GM18867 (cell line): ENCODE results near the gene ODC1.

Source experiments
- ATAC-seq: cut with Tn5 transposase; IDR thresholded peaks from one replicate; pipeline ENCODE4 v1.9.1; 2021; ENCODE audit warnings: mild to moderate bottlenecking, moderate library complexity; ENCODE audit not compliant: unreplicated experiment

The ODC1 gene

DNA sequence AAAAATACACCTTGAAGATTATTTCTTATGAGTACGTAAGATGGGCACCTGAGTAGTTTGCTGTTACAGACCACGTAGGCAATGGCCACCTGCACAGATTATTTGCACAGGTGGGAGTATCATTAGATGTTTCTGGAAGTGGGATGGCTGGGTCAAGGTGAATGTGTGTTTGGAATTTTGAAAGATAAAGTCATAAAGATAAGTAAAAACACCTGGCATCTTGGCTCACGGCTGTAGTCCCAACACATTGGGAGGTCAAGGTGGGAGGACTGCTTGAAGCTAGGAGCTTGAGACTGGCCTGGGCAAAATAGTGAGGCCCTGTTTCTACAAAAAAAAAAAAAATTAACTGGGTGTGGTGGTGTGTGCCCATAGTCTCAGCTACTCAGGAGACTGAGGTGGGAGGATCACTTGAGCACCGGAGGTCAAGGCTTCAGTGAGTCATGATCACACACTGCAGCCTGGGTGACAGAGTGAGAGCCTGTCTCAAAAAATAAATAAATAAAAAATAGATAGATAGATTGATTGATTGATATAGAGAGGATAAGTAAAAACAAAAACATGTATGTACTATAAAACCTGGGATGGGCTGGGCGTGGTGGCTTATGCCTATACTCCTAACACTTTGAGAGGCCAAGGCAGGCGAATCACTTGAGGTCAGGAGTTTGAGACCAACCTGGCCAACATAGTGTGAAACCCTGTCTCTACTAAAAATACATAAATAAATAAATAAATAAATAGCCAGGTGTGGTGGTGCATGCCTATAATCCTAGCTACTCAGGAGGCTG, 30.4 kb downstream of the ODC1 start:
- no peak for ATAC-seq

DNA sequence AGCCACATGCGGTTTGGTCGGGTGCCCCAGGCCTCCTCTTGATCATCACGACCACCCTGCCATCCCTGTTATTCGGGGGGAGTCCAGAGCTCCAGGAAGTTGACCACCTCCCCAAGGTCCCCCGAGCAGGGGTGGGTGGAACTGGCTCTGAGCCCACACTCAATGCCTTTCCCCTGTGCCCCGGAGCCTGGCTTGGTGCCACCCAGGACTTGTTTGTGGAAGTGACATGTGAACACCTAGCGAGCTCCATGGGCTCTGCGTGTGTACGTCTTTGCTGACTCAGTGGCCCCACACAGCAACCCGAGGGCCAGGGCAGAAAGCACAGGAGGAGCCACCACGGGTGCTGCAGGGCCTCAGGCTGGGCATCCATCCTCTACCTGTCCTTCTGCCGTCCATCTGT, 32.5 kb downstream of the ODC1 start:
- no peak for ATAC-seq

DNA sequence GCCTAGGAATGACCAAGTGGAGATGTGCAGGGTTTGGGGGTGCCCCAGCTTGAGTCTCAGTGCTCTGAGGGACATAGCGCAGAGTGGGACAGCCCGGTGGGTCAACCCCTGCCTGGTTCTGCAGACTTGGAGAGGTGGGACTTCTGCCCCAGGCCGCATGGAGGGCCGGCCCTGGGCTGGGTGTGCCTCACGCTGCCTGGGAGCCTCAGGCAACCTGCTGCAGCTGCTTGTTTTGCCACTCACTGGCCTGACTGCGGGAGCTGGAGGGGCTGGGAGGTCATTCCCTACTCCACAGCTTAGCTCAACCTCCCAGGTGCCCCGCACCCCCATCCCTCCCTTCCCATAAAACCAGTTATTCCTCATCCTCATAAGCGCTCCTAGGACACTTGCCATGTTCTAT, 33.1 kb downstream of the ODC1 start:
- ATAC-seq: no peak

DNA sequence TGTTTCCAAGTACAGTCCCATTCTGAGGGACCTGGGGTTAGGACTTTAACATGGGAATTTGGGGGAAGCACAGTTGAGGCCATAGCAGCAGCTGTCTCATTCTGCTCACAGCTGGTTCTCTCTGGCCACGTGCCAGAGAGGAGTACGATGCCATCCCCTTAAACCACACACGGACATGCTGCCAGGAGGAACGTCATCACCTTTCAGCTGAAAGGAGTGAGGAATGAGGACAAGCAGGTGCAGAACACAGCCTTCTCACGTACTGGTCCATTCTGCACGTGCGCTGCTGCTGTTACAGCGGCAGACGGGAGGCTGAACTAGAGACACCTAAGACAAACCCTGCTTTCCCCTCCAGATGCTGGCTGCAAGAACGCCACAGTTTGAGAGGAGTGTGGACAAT, 33.5 kb downstream of the ODC1 start:
- no peak for ATAC-seq

DNA sequence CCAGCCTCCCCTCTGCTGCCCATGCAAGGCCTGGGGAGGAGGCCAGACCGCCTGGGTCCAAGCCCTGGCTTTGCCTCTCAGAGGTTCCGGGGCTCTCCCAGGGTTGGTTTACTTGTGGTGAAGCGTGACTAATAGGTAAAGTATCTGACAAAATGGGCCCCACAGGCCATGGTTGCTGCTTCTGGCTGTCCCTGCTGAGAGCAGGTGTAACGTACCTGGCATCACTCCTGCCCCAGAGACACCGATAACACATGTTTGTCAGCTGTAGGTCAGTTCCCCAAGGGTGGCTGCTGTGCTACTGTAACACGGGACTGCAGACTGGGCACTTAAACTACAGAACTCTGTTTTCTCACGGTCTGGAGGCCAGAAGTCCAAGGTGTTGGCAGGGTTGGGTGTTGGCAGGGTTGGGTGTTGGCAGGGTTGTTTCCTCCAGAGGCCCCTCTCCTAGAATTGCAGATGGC, 34.1 kb downstream of the ODC1 start:
- no peak for ATAC-seq

DNA sequence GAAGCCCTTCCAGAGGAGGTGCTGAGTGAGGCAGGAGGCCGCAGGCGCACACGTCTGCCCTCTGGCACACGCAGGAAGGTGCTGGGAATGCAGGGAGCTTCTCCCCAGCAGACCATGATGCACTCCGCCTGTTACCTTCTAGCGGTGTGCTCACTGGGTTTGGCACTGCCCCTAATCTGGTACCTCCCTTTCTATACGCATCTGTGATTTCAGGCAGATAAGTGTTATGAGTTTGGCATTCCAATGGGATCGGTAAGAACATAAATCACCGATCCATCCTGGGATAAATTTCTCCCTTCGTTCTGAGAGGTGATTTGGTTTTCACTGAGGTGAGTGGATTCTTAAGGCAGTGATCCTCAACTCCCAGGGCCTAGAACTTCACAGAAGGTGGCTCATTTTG, 34.6 kb downstream of the ODC1 start:
- no peak for ATAC-seq

DNA sequence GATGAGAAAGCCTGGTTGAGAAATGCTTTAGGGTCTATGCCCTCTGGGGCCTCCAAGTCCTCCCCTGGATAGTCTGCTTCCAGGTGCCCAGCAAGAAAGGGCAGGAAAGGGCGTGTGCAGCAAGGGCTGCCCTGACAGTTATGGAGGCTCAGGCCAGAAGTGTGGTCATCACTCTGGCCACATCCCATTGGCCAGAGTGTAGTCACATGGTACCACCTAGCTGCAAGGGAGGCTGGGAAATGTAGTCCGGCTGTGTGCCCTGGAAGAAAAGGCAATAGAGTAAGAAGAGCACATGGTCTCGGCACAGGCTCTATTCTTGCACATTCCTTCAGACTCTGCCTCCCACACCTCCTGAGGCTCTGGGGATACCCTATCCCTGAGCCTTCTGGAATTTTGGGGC, 35.7 kb downstream of the ODC1 start:
- ATAC-seq: peak; percentile 37

DNA sequence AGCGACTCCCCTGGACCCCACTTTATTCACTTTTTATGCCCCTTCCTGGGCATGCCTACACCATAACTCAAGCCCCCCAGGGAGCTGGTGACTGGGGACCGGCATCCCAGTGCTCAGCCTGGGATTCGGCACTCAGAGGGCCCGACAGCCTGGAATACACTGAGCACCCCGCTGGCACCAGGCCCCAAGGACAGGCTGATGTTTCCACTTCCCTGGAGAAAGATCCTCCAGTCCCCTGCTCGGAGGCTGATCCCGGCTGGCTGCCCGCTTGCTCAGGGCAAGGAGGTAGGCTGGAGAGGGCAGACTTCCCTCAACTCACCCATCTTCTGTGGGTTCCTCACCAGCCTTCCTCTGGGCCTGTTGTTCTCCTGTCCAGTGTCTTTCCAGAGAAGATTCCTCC, 36.6 kb downstream of the ODC1 start:
- no peak for ATAC-seq

DNA sequence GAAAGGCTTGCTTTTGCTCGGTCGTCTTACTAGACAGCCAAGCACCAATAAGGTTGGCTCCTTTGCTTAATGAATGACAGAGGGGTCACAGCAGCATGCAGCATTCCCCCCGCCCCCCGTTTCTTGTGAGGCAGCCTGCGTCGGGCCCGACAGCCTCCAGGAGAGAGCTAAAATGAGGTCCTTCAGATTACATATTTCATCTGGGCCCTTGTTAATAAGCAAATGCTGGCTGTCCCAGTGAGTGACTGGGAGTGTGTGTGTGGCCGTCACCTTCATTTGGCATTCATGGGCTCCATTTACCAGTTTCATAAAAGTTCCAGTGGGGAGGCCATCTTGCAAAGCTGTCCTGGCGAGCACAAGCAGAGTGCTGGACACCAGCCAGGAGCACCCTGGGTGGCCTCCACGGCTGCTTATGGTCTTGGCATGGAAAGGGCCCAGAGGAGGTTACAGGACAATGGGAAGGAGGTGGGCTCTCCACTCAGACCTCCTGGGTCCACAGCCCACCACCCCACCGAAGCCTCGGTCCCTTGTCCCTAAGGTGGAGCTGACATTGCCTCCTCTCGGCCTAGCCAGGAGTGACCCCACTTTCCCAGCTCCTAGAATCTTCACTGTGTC, 37.2 kb downstream of the ODC1 start:
- no peak for ATAC-seq

DNA sequence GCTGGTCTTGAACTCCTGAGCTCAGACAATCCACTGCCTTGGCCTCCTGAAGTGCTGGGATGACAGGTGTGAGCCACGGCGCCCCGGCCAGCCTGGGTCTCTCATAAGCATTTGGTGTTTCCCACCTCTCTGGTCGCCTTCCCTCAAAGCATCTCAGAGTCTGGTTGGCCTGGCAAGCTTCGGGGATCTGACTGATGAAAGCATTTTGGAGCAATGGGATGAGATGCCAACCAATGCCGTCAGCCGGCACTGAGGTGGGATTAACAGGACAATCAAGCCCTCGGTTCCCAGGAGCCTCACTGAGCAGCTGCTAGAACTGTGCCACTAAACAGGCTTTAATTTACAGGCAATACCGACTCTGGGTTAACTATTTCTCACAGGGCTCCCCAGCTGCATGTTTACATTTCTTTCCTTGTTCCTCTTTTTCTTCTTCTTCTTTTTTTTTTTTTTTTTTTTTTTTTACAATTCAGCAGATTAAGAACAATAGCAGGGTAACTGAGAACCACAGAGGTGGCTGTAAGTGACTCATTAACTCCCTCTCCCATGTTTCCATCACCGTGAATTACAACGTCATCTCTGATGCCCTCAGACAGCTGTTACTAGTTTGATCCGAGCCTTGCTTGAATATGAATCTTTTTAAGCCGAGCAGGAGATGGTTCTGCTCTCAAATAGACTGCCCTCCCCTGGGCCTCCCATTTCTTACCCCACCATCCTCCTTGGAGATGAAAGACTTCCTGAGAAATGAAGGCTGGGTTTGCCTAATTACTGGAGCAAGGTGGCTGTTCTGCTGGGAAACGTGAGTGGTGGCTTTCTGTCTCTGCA, 37.9 kb downstream of the ODC1 start:
- ATAC-seq: peak; percentile 60

DNA sequence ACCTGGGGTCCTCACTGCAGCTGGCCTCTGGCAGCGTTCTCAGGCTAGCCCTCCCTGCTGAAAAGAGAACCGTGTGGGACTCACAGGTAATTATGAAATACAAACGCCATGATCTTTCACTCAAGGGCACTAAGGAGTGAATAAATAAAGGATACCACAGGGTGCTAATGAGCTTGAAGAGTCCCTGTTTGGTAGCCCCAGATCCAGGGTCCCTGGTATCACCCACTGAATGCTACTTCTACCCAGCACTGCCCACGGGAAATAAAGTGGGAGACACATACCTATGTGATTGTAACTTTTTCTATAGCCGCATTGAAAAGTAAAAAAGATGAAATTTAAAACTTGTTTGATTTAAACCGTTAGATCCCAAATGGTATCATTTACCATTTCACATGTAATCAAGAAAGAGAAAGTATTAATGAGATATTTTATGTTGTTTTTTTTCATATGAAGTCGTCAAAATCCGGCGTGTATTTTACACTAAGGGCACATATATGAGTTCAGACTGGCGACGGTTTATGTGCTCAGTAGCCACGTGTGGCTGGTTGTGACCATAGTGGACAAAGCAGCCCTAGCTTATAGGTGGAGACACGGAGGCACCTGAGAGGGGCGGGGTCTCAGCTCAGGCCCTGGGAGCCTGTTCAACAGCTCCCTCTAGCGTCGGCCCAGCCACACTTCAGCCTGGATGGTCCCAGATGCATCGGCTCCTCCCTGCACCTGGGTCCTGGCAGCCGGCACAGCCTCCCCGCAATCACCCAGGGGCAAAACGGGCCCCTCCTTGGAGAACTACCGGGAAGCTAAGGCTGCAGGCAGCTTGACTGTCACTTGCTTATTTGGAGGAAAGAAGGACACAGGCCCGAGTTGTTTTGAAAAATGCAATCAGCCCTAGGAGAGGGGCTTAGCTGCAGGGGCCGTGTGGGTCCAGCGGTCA, 39.2 kb downstream of the ODC1 start:
- ATAC-seq: peak; percentile 58

DNA sequence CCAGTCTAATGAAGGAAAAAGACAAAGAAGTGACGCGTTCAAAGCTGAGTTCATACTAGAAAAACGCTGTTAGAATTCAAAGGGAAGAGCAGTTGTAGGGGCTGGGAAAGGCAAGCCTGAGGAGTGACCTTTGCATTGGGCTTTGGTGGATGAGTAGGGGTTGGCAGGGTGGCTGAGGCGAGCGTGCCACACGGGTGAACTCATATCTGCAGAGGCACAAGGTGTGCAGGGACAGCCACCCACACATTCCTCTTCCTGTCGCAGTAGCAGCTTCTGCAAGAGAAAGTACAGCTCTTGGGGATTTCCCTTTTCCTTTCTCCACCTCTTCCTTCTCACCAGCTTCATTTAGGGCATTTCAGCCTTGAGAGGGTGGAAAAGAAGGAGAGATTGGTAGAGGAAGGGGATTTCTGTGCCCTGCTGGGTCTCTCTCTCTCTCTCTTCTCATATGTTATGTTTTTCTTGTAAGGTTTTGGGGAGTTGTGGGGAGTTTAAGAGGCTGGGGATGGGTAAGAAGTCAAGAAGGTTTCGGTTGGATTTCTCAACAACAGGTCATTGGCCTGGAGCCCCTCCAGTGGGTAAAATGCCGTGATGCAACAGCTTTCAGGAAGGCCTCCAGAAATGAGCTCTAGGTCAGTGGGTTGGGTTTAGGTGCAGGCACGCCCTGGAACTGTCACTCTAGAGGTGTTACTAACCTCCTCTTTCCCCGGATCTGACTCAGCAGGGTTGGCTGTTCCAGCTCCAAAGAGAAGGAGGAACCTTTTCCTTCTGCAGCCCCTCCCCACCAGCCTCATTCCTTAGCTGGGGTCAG, 40.1 kb downstream of the ODC1 start:
- peak; percentile 42 for ATAC-seq

DNA sequence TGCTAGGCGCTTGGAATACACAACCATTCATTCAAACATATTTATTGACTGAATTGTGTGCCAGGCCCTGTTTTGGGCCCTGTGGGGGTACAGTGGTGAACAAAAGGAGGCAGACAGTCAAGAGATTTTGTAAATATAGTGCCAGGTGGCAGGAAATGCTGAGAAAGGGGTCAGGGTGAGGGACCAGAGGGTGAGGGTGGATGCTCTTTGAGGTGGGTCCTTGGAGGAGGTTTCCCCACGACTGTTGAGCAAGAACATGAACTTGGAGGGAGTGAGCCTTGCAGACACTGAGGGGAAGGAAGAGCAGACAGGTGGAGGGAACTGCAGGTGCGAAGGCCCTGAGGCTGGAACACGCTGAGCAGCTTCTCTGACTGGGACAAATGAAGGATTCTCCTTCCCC, 40.7 kb downstream of the ODC1 start:
- ATAC-seq: no peak

DNA sequence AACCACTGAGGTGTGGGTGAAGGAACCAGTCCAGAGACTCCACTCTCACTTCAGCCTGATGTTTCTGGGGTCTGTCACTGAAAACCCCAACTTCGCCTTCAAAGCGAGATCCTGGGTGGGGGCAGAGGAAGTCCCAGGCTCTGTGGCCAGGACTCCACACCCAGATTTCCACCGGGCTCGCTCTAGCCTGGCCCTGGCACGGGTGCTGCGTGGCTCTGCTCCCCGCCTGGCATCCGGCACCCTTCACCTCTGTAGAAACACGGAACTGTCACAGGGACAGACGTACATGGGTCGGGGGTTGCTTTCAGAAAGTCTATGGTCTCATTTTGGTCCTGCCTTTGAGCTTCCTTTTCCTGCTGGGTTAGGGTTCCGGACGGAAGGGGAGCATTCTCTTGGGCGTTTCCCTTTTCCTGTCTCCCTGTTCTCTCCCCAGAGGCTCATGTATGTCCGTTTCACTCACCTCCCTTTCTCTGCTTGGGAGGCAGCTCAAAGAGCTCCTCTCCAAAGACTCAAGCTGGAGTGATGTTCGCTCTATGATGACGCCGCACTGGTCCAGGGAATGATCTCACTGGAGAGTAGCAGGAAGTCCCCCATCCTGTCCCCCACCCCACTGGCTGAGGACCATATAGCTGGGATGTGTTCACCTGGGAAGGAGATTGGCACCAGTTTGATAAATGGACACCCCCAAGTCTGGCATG, 41.5 kb downstream of the ODC1 start:
- no peak for ATAC-seq

DNA sequence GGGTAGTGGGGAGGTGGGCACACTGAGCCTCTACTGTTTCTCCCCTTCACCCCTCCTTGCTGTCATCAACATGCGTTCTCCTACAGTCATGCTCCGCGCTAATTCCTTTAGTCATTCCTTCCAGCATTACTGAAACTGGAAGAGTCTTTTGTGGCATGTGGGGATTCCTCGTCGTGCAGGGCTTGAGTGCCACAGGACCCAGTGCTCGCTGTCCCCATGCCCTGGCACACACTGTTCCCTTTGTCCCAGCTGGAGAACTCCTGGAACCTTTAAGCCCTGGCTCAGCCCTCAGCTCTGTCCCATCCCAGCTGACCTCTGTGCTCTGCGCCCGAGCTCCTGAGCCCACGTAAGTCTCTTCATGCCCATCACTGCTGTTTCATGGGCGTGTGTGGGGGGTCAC, 42.1 kb downstream of the ODC1 start:
- no peak for ATAC-seq

DNA sequence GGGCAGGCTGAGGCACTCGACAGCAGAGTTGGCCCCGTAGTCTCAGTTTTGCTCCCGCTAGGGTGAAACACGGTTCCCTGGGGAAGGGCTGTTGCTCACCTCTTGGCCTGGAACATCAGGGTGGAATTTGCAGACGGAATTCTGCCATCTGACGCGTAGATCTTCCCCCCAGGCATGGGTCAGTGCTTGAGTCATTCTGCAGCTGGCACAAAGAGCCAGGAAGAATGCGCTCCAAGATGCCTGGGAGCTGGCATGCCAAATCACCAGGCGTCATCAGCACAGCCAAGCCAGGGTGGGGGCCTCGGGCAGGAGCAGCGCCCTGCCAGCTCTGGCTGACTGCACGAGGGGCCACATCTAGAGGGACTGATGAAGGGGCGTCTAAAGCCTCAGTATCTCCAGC, 42.7 kb downstream of the ODC1 start:
- no peak for ATAC-seq

DNA sequence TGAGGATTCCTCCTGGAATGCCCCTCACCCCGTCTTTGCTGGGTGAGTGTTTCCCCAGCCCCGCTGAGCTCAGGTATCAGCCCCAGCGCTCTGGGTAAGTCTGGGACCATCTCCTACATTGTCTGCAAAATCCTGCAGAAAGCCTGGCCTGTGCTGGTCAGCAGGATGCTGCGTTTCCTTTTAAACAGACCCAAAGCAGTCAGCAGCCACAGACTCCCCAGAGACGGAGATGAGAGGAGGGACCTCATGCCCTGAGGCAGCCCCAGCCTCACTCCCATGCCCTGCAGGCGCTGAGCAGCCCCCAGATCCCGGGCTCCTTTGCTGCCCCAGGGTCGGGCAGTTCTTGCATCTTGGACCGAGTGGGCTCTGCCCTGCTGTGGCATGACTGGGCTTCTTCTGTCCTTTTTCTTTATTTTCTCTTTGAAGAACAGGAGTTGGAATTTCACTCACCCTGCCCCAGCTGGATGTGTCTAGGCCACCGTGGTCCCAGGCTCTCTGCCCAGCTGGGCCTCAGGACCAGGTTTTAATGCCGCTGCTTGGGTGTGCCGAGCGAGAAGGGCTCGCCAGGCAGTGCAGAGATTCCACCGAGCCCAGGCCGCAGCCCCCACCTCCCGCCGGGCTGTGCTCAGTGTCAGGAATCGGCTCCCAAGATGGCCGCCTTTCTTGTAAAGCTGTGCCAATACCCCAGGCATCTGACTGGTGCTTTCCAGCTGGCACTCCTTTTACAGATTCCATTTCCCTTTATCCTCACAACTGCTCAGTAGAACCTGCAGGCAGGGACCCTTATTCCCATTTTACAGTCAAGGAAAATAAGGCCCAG, 43.6 kb downstream of the ODC1 start:
- no peak for ATAC-seq

DNA sequence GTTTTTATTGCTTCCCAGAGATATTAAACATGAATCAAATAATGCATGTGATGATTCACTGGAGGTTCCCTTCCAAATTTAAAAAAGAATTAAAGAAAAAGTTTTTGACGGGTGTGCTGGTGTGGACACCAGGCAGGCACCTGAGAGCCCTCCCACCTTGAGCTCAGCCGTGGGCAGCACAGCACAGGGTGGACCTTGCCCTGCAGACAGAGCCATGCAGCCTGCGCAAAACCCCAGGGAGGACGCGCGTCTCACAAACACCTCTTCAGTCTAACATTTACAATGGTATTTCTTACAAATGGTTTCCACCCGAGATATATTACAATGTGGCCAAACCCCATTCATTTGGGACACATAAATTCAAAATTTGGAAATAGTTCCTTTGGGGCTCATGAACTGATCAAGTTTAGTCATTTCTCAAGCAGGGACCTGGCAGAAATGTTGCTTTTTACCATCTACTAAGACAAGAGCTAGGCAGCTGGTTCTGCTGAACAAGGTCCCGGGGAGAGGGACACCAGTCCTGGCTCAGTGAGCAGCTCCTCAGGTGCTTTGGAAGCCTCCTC, 45.4 kb downstream of the ODC1 start:
- no peak for ATAC-seq
